Esophagus squamous epithelium (tissue), 4 donors: ENCODE measurements around the gene COL23A1.

Experiments
- POLR2A ChIP-seq, 4 donors: fragments of 450-650 bp; IDR thresholded peaks; one replicate each; pipeline ENCODE4 v1.6.1; 2017; ENCODE audit warnings: antibody characterized with exemption in 4 of 4, mild to moderate bottlenecking in 4 of 4, moderate library complexity in 3 of 4
- TF ChIP-seq, protein P1 (sequence below), 6 experiments: fragments of 450-650 bp in 4 of 6; fragments of 200-600 bp in 2 of 6; sonication (generic) in 2 of 6; IDR thresholded peaks; one replicate each; pipeline ENCODE4 v1.5.1; 2016 to 2019; ENCODE audit warnings: antibody characterized with exemption in 6 of 6, mild to moderate bottlenecking in 4 of 6, moderate library complexity in 4 of 6

DNA sequence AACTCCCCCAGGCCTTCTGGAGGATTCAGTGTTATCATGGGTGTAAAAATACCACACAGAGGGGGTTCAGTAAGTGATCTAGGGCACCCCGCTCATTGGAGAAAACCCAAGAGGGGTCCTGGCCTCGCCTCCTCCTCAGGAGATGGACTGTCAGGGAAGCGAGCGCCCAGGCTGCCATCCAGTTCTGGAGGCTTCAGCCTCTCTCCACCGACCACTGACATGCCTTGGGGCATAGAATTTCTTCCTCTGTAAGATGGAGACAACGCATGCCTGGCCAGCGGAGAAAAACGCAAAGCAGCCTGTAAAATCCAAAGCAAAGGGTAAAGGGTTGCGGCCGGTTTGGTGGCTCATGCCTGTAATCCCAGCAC is 165.4 kb downstream of the COL23A1 start:
- TF ChIP-seq, protein P1, sequence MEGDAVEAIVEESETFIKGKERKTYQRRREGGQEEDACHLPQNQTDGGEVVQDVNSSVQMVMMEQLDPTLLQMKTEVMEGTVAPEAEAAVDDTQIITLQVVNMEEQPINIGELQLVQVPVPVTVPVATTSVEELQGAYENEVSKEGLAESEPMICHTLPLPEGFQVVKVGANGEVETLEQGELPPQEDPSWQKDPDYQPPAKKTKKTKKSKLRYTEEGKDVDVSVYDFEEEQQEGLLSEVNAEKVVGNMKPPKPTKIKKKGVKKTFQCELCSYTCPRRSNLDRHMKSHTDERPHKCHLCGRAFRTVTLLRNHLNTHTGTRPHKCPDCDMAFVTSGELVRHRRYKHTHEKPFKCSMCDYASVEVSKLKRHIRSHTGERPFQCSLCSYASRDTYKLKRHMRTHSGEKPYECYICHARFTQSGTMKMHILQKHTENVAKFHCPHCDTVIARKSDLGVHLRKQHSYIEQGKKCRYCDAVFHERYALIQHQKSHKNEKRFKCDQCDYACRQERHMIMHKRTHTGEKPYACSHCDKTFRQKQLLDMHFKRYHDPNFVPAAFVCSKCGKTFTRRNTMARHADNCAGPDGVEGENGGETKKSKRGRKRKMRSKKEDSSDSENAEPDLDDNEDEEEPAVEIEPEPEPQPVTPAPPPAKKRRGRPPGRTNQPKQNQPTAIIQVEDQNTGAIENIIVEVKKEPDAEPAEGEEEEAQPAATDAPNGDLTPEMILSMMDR (IDR thresholded peaks at IDR 0.05) = no peak
- TF ChIP-seq POLR2A (IDR thresholded peaks at IDR 0.05) = no peak
